ENCODE data around the gene UGGT2. TPM values are rescaled to one million over a fixed set of nuclear protein-coding genes. Genes with fewer than 3 reads are reported as not detected.
A peak's percentile ranks its signal among the peaks of the same experiment; 100 is the strongest.

The UGGT2 gene
- total RNA-seq, 4 donors from 2014 or later: 19.5 to 148 (median 41.0) TPM

GRCh38 chr13:96025283-96025682 lies 27.9 kb downstream of the UGGT2 start:
- in situ Hi-C loops (cut with MboI; ENCODE audit: low pct_ligation_motif_present in 1 of 4, low pct_unique_long_range_greater_than_20kb in 1 of 4, low sequenced_read_pairs in 3 of 4): loop anchor here in 2 of 4 donors (25.0 kb wide), 2 partner anchors 787 to 937 kb away; no protein-coding TSS in a partner anchor
- H3K4me1 ChIP-seq: peaks cover 0 to 13% (median 9%) of the 10 kb centered on the region in 4 donors
- intact Hi-C loops (cut with DNase I; ENCODE audit: low total_unique reads): no loop called here
- H3K36me3 ChIP-seq: no peaks in the 10 kb centered on the region
- DNase-seq: no peak
- H3K9me3 ChIP-seq: no peaks in the 10 kb centered on the region
- H3K27me3 ChIP-seq: no peaks in the 10 kb centered on the region
- no peak overlapping the region for H3K4me3 ChIP-seq
- TF ChIP-seq POLR2A (IDR thresholded peaks at IDR 0.05) (no peak), EP300 (IDR thresholded peaks at IDR 0.05; ENCODE audit: low read depth) (no peak), POLR2AphosphoS5 (IDR thresholded peaks at IDR 0.05) (no peak)
- TF ChIP-seq, protein P1, sequence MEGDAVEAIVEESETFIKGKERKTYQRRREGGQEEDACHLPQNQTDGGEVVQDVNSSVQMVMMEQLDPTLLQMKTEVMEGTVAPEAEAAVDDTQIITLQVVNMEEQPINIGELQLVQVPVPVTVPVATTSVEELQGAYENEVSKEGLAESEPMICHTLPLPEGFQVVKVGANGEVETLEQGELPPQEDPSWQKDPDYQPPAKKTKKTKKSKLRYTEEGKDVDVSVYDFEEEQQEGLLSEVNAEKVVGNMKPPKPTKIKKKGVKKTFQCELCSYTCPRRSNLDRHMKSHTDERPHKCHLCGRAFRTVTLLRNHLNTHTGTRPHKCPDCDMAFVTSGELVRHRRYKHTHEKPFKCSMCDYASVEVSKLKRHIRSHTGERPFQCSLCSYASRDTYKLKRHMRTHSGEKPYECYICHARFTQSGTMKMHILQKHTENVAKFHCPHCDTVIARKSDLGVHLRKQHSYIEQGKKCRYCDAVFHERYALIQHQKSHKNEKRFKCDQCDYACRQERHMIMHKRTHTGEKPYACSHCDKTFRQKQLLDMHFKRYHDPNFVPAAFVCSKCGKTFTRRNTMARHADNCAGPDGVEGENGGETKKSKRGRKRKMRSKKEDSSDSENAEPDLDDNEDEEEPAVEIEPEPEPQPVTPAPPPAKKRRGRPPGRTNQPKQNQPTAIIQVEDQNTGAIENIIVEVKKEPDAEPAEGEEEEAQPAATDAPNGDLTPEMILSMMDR (IDR thresholded peaks at IDR 0.05): no peak
- no peak overlapping the region for H3K27ac ChIP-seq

- in situ Hi-C loops (cut with MboI; ENCODE audit: low pct_ligation_motif_present in 1 of 4, low pct_unique_long_range_greater_than_20kb in 1 of 4, low sequenced_read_pairs in 3 of 4) (no loop called here), intact Hi-C loops (cut with DNase I; ENCODE audit: low total_unique reads) (no loop called here)
- no peak overlapping the region for H3K4me3 ChIP-seq
- DNase-seq: no peak
- H3K4me1 ChIP-seq: peaks cover 0 to 18% (median 10%) of the 10 kb centered on the region in 4 donors
- H3K27me3 ChIP-seq: no peaks in the 10 kb centered on the region
- H3K36me3 ChIP-seq: peaks cover 0 to 5% (median 0%) of the 10 kb centered on the region in 4 donors
- WGBS, 2 donors (ENCODE audit: low coverage in 1 of 2): 40 to 60% methylated on average over 1 to 2 of the region's 2 CpGs
- no peak for TF ChIP-seq POLR2A (IDR thresholded peaks at IDR 0.05)
- TF ChIP-seq EP300 (IDR thresholded peaks at IDR 0.05; ENCODE audit: low read depth): no peak
- TF ChIP-seq, protein P1 (IDR thresholded peaks at IDR 0.05): no peak
- no peak for TF ChIP-seq POLR2AphosphoS5 (IDR thresholded peaks at IDR 0.05)
- peak overlapping the region in 2 of 4 donors; percentile 34 to 48 for H3K27ac ChIP-seq
- peaks cover 0 to 6% of the 10 kb centered on the region in 2 donors for H3K9me3 ChIP-seq
Observed at GRCh38 chr13:96020931-96021330, 32.3 kb downstream of the UGGT2 start.

- intact Hi-C loops (cut with DNase I; ENCODE audit: low total_unique reads) (no loop called here), in situ Hi-C loops (cut with MboI; ENCODE audit: low pct_ligation_motif_present in 1 of 4, low pct_unique_long_range_greater_than_20kb in 1 of 4, low sequenced_read_pairs in 3 of 4) (no loop called here)
- no peak overlapping the region for H3K4me3 ChIP-seq
- TF ChIP-seq POLR2A (IDR thresholded peaks at IDR 0.05): no peak
- TF ChIP-seq EP300 (IDR thresholded peaks at IDR 0.05; ENCODE audit: low read depth): no peak
- no peak for TF ChIP-seq POLR2AphosphoS5 (IDR thresholded peaks at IDR 0.05)
- TF ChIP-seq, protein P1 (IDR thresholded peaks at IDR 0.05): peak; percentile 55 to 67 (median 62)
- H3K27me3 ChIP-seq: no peaks in the 10 kb centered on the region
- H3K9me3 ChIP-seq: peaks cover 0 to 7% of the 10 kb centered on the region in 2 donors
- peaks cover 0 to 5% (median 0%) of the 10 kb centered on the region in 4 donors for H3K36me3 ChIP-seq
- peak; percentile 30 for DNase-seq
- peaks cover 0 to 18% (median 10%) of the 10 kb centered on the region in 4 donors for H3K4me1 ChIP-seq
- WGBS, 2 donors (ENCODE audit: low coverage in 1 of 2): 17 to 26% methylated on average over 1 to 3 of the region's 3 CpGs
- peak overlapping the region; percentile 13 to 48 (median 24) for H3K27ac ChIP-seq
Observed at GRCh38 chr13:96020155-96020575, 33.0 kb downstream of the UGGT2 start.

- 78 to 83% methylated on average over 2 to 3 of the region's 3 CpGs for WGBS, 2 donors (ENCODE audit: low coverage in 1 of 2)
- peaks cover 0 to 18% (median 10%) of the 10 kb centered on the region in 4 donors for H3K4me1 ChIP-seq
- H3K27me3 ChIP-seq: no peaks in the 10 kb centered on the region
- no peak overlapping the region for H3K4me3 ChIP-seq
- H3K9me3 ChIP-seq: peaks cover 0 to 7% of the 10 kb centered on the region in 2 donors
- TF ChIP-seq EP300 (IDR thresholded peaks at IDR 0.05; ENCODE audit: low read depth) (no peak), POLR2A (IDR thresholded peaks at IDR 0.05) (no peak), POLR2AphosphoS5 (IDR thresholded peaks at IDR 0.05) (no peak)
- TF ChIP-seq, protein P1 (IDR thresholded peaks at IDR 0.05): no peak
- intact Hi-C loops (cut with DNase I; ENCODE audit: low total_unique reads): loop anchor here (5.0 kb wide), 1 partner anchor 939 kb away; no protein-coding TSS in a partner anchor
- no peak for DNase-seq
- in situ Hi-C loops (cut with MboI; ENCODE audit: low pct_ligation_motif_present in 1 of 4, low pct_unique_long_range_greater_than_20kb in 1 of 4, low sequenced_read_pairs in 3 of 4): no loop called here
- H3K36me3 ChIP-seq: peaks cover 0 to 5% (median 0%) of the 10 kb centered on the region in 4 donors
- no peak overlapping the region for H3K27ac ChIP-seq
Observed at GRCh38 chr13:96018135-96018534, 35.1 kb downstream of the UGGT2 start.
